GM13977 (cell line): ENCODE measurements around the gene ECSIT.
A peak's percentile ranks its signal among the peaks of the same experiment; 100 is the strongest.

ENCODE experiments used
- DNase-seq: peaks from one replicate; pipeline ENCODE4 v3.0.0; 2012; ENCODE audit warnings: low spot score
- CTCF ChIP-seq: IDR thresholded peaks from 2 replicates; pipeline ENCODE4 v1.5.1; 2012; ENCODE audit warnings: mild to moderate bottlenecking, control low read depth; ENCODE audit not compliant: insufficient read depth; ENCODE audit errors: extremely low read depth, missing control alignments
- in situ Hi-C: fragments of 300-500 bp; cut with MboI; formaldehyde crosslinking; loops from one replicate; pipeline ENCODE4 v1.12.0; 2022; ENCODE audit warnings: low sequenced_read_pairs, low pct_unique_long_range_greater_than_20kb, mixed read lengths, inconsistent platforms; ENCODE audit not compliant: unreplicated experiment

The ECSIT gene

GRCh38 chr19:11494634-11495285 lies 34.2 kb downstream of the ECSIT start:
- TF ChIP-seq CTCF: no peak
- DNase-seq: no peak
- in situ Hi-C loops: loop anchor here (10.0 kb wide), 1 partner anchor 100 kb away; the partner anchor contains the start of gene ZNF627

GRCh38 chr19:11489378-11489777 lies 39.6 kb downstream of the ECSIT start:
- no peak for TF ChIP-seq CTCF
- in situ Hi-C loops: no loop called here
- DNase-seq: no peak

GRCh38 chr19:11486661-11487503 lies 42.1 kb downstream of the ECSIT start:
- in situ Hi-C loops: no loop called here

GRCh38 chr19:11485245-11485837 lies 43.6 kb downstream of the ECSIT start:
- no peak for DNase-seq
- in situ Hi-C loops: no loop called here
- no peak for TF ChIP-seq CTCF

More at GRCh38 chr19:11486661-11487503, 42.1 kb downstream of the ECSIT start:
- no peak for TF ChIP-seq CTCF
- no peak for DNase-seq

- DNase-seq: peak; percentile 40
- in situ Hi-C loops: no loop called here
Observed at GRCh38 chr19:11483366-11484111, 45.4 kb downstream of the ECSIT start.

More at GRCh38 chr19:11483366-11484111, 45.4 kb downstream of the ECSIT start:
- no peak for TF ChIP-seq CTCF
